ENCODE data around the gene FAM234B. TPM values are rescaled to one million over a fixed set of nuclear protein-coding genes. Genes with fewer than 3 reads are reported as not detected.

FAM234B gene
- total and polyA plus RNA-seq, 12 donors, result 0.64 to 9.9 (median 6.8) TPM

GRCh38 chr12:13024531-13024916 lies 19.7 kb upstream of the FAM234B start:
- intact Hi-C loops (cut with DNase I), result no loop called here
- H3K36me3 ChIP-seq (replicated peaks in 1 of 2), result no peaks in the 10 kb centered on the region
- TF ChIP-seq POLR2A (IDR thresholded peaks at IDR 0.05) (no peak), CTCF (IDR thresholded peaks at IDR 0.05) (no peak)
- 64 to 91% (median 84%) methylated on average over 5 of the region's 5 CpGs for WGBS, 4 donors
- no peak overlapping the region for H3K27ac ChIP-seq
- DNase-seq, result no peak
- H3K4me3 ChIP-seq, result no peak overlapping the region
- H3K27me3 ChIP-seq, result no peaks in the 10 kb centered on the region
- H3K4me1 ChIP-seq (replicated peaks in 1 of 2), result no peaks in the 10 kb centered on the region
- no peaks in the 10 kb centered on the region for H3K9me3 ChIP-seq (replicated peaks in 1 of 3)

- Histone ChIP-seq H3K27me3 (no peaks in the 10 kb centered on the region), H3K27ac (no peak overlapping the region), H3K4me3 (no peak overlapping the region), H3K36me3 (replicated peaks in 1 of 2) (no peaks in the 10 kb centered on the region), H3K9me3 (replicated peaks in 1 of 3) (no peaks in the 10 kb centered on the region), H3K4me1 (replicated peaks in 1 of 2) (no peaks in the 10 kb centered on the region)
- no peak for DNase-seq
- TF ChIP-seq POLR2A (IDR thresholded peaks at IDR 0.05), result no peak
- no peak for TF ChIP-seq CTCF (IDR thresholded peaks at IDR 0.05)
- intact Hi-C loops (cut with DNase I), result no loop called here
- 69 to 88% (median 75%) methylated on average over 1 of the region's 1 CpG for WGBS, 4 donors
Measured at GRCh38 chr12:13026286-13026685, 17.9 kb upstream of the FAM234B start.

GRCh38 chr12:13027032-13027431 lies 17.1 kb upstream of the FAM234B start:
- H3K27ac ChIP-seq, result no peak overlapping the region
- TF ChIP-seq CTCF (IDR thresholded peaks at IDR 0.05) (no peak), POLR2A (IDR thresholded peaks at IDR 0.05) (no peak)
- H3K4me3 ChIP-seq, result no peak overlapping the region
- H3K9me3 ChIP-seq (replicated peaks in 1 of 3), result no peaks in the 10 kb centered on the region
- H3K36me3 ChIP-seq (replicated peaks in 1 of 2), result no peaks in the 10 kb centered on the region
- no peaks in the 10 kb centered on the region for H3K4me1 ChIP-seq (replicated peaks in 1 of 2)
- H3K27me3 ChIP-seq, result no peaks in the 10 kb centered on the region
- intact Hi-C loops (cut with DNase I), result no loop called here
- DNase-seq, result no peak
- WGBS, 4 donors, result 69 to 78% (median 74%) methylated on average over 2 of the region's 2 CpGs

- TF ChIP-seq POLR2A (IDR thresholded peaks at IDR 0.05) (no peak), CTCF (IDR thresholded peaks at IDR 0.05) (no peak)
- Histone ChIP-seq H3K9me3 (replicated peaks in 1 of 3) (no peaks in the 10 kb centered on the region), H3K36me3 (replicated peaks in 1 of 2) (no peaks in the 10 kb centered on the region), H3K4me3 (no peak overlapping the region), H3K27ac (no peak overlapping the region), H3K4me1 (replicated peaks in 1 of 2) (no peaks in the 10 kb centered on the region), H3K27me3 (no peaks in the 10 kb centered on the region)
- intact Hi-C loops (cut with DNase I), result no loop called here
- DNase-seq, result no peak
Measured at GRCh38 chr12:13027508-13027907, 16.7 kb upstream of the FAM234B start.
